SK-N-DZ (cell line): Measurements from ENCODE around the gene EMC10.

Source experiments
- DNase-seq: peaks from one replicate; pipeline ENCODE4 v3.0.0-alpha.2; 2015; ENCODE audit warnings: low spot score

The EMC10 gene

GRCh38 chr19:50495020-50495531, 18.8 kb downstream of the EMC10 start:
- DNase-seq: no peak

- DNase-seq: no peak
Measured at GRCh38 chr19:50496189-50497021, 20.1 kb downstream of the EMC10 start.

GRCh38 chr19:50497022-50497405, 20.7 kb downstream of the EMC10 start:
- no peak for DNase-seq

- DNase-seq: no peak
Measured at GRCh38 chr19:50498219-50499056, 22.1 kb downstream of the EMC10 start.

GRCh38 chr19:50500060-50500752, 23.9 kb downstream of the EMC10 start:
- DNase-seq: no peak

GRCh38 chr19:50500753-50501151, 24.4 kb downstream of the EMC10 start:
- DNase-seq: no peak

- no peak for DNase-seq
Measured at GRCh38 chr19:50501186-50501567, 24.9 kb downstream of the EMC10 start.

- DNase-seq: no peak
Measured at GRCh38 chr19:50501568-50502475, 25.5 kb downstream of the EMC10 start.

GRCh38 chr19:50505856-50506611, 29.7 kb downstream of the EMC10 start:
- DNase-seq: no peak

GRCh38 chr19:50506700-50507099, 30.4 kb downstream of the EMC10 start:
- no peak for DNase-seq

GRCh38 chr19:50507376-50507775, 31.1 kb downstream of the EMC10 start:
- no peak for DNase-seq

GRCh38 chr19:50508843-50509190, 32.5 kb downstream of the EMC10 start:
- DNase-seq: no peak

- no peak for DNase-seq
Measured at GRCh38 chr19:50509366-50509765, 33.1 kb downstream of the EMC10 start.

GRCh38 chr19:50510121-50510670, 33.9 kb downstream of the EMC10 start:
- DNase-seq: no peak

- DNase-seq: peak; percentile 85
Measured at GRCh38 chr19:50510700-50511068, 34.4 kb downstream of the EMC10 start.

- peak; percentile 97 for DNase-seq
Measured at GRCh38 chr19:50511069-50511822, 34.9 kb downstream of the EMC10 start, which contains the start of gene JOSD2. JOSD2 (minus strand) TSS chr19:50511191; CDS start chr19:50510431, 760 bp downstream.

GRCh38 chr19:50512112-50512998, 36.0 kb downstream of the EMC10 start:
- DNase-seq: no peak
